Keratinocyte (primary cell): ENCODE measurements around the gene LRRC27. TPM values are rescaled to one million over a fixed set of nuclear protein-coding genes. Genes with fewer than 3 reads are reported as not detected.

ENCODE experiments used
- DNase-seq: peaks from one replicate; pipeline ENCODE4 v3.0.0-alpha.2; 2011; ENCODE audit warnings: low read depth, missing footprints, low spot score
- FAIRE-seq: peaks from 2 replicates; lab custom pipeline; 2011; peaks lifted over from hg19 to GRCh38; lab: Jason Lieb, UNC
- H2AFZ ChIP-seq: 2 replicates; pipeline ENCODE4 v1.6.0; 2012; ENCODE audit warnings: low read length, control low read depth, inconsistent platforms; ENCODE audit not compliant: control insufficient read depth
- H3K27ac ChIP-seq: 2 replicates; pipeline ENCODE4 v1.5.1; 2011; ENCODE audit warnings: low read length; ENCODE audit not compliant: control insufficient read depth, insufficient read depth
- H3K27me3 ChIP-seq: 3 replicates; pipeline ENCODE4 v1.6.0; 2011; ENCODE audit warnings: low read length; ENCODE audit not compliant: control insufficient read depth, insufficient read depth; ENCODE audit errors: extremely low read depth
- H3K36me3 ChIP-seq, 2 experiments: 2 replicates in 1 of 2; 3 replicates in 1 of 2; pipeline ENCODE4 v1.5.1; 2011; ENCODE audit warnings: low read length in 2 of 2, mild to moderate bottlenecking in 1 of 2; ENCODE audit not compliant: control insufficient read depth in 2 of 2, insufficient read depth in 2 of 2; ENCODE audit errors: extremely low read depth in 1 of 2
- H3K4me1 ChIP-seq: 3 replicates; pipeline ENCODE4 v1.5.1; 2011; ENCODE audit warnings: low read length; ENCODE audit not compliant: control insufficient read depth, insufficient read depth; ENCODE audit errors: extremely low read depth
- H3K4me2 ChIP-seq: 3 replicates; pipeline ENCODE4 v1.6.0; 2011; ENCODE audit warnings: low read depth, low read length; ENCODE audit not compliant: control insufficient read depth, insufficient read depth; ENCODE audit errors: extremely low read depth
- H3K4me3 ChIP-seq, 3 experiments: fragments of 200-600 bp in 1 of 3; sonication (generic) in 1 of 3; 2 replicates in 2 of 3; 3 replicates in 1 of 3; pipeline ENCODE4 v1.5.1; 2011 to 2016; ENCODE audit warnings: low read length in 3 of 3, mild to moderate bottlenecking in 3 of 3, control low read depth in 2 of 3, inconsistent platforms in 1 of 3, low read depth in 1 of 3, mixed read lengths in 1 of 3, mixed run types in 1 of 3, moderate library complexity in 1 of 3; ENCODE audit not compliant: control insufficient read depth in 2 of 3, insufficient read depth in 2 of 3; ENCODE audit errors: extremely low read depth in 1 of 3
- H3K79me2 ChIP-seq: 2 replicates; pipeline ENCODE4 v1.6.0; 2012; ENCODE audit warnings: low read length; ENCODE audit not compliant: control insufficient read depth, insufficient read depth
- H3K9ac ChIP-seq: 3 replicates; pipeline ENCODE4 v1.6.0; 2011; ENCODE audit warnings: low read length; ENCODE audit not compliant: control insufficient read depth, insufficient read depth; ENCODE audit errors: extremely low read depth
- H3K9me1 ChIP-seq: 3 replicates; pipeline ENCODE4 v1.6.0; 2011; ENCODE audit warnings: low read length; ENCODE audit not compliant: control insufficient read depth, insufficient read depth; ENCODE audit errors: extremely low read depth
- H3K9me3 ChIP-seq: 2 replicates; pipeline ENCODE4 v1.5.1; 2012; ENCODE audit warnings: low read depth, low read length; ENCODE audit not compliant: control insufficient read depth
- H4K20me1 ChIP-seq: 3 replicates; pipeline ENCODE4 v1.6.0; 2011; ENCODE audit warnings: low read length; ENCODE audit not compliant: control insufficient read depth, insufficient read depth; ENCODE audit errors: extremely low read depth
- EZH2 ChIP-seq: IDR thresholded peaks from one replicate; pipeline ENCODE4 v1.6.1; 2012; ENCODE audit warnings: inconsistent platforms, mild to moderate bottlenecking, low read length, moderate library complexity
- dilution Hi-C: fragments of 300-500 bp; cut with MboI; formaldehyde crosslinking; loops from one replicate; pipeline ENCODE4 v1.7.0; 2020; ENCODE audit warnings: low sequenced_read_pairs; ENCODE audit not compliant: extremely low pct_ligation_motif_present
- polyA plus RNA-seq, 5 experiments: library from polyadenylated mRNA; depleted of rRNA in 3 of 5; stranded (reverse) in 3 of 5; stranded (forward) in 1 of 5; unstranded in 1 of 5; fragments of >200 nt; gene quantifications; 1 replicate in 1 of 5; 2 replicates in 3 of 5; 3 replicates in 1 of 5; pipeline versions ENCODE4 v1.2.1 to v1.2.3, GENCODE V29; 2011 to 2012; ENCODE audit warnings: missing spikeins in 2 of 5, low read depth in 1 of 5, low replicate concordance in 1 of 5
- TF ChIP-seq, protein P1 (sequence below), 3 experiments: IDR thresholded peaks in 1 of 3; conservative IDR thresholded peaks in 1 of 3; optimal IDR thresholded peaks in 1 of 3; 2 replicates in 2 of 3; 3 replicates in 1 of 3; pipeline versions ENCODE3 to v1.5.1; 2011; ENCODE audit warnings: low read length in 3 of 3, mild to moderate bottlenecking in 3 of 3, moderate library complexity in 2 of 3, control low read depth in 1 of 3, inconsistent platforms in 1 of 3; ENCODE audit not compliant: insufficient read depth in 2 of 3; ENCODE audit errors: extremely low read depth in 1 of 3

LRRC27 gene
- polyA plus RNA-seq, 1 donor (not counting 4 experiments of a cell fraction or from before 2014, with no cell fraction given), result 3.0 TPM

DNA sequence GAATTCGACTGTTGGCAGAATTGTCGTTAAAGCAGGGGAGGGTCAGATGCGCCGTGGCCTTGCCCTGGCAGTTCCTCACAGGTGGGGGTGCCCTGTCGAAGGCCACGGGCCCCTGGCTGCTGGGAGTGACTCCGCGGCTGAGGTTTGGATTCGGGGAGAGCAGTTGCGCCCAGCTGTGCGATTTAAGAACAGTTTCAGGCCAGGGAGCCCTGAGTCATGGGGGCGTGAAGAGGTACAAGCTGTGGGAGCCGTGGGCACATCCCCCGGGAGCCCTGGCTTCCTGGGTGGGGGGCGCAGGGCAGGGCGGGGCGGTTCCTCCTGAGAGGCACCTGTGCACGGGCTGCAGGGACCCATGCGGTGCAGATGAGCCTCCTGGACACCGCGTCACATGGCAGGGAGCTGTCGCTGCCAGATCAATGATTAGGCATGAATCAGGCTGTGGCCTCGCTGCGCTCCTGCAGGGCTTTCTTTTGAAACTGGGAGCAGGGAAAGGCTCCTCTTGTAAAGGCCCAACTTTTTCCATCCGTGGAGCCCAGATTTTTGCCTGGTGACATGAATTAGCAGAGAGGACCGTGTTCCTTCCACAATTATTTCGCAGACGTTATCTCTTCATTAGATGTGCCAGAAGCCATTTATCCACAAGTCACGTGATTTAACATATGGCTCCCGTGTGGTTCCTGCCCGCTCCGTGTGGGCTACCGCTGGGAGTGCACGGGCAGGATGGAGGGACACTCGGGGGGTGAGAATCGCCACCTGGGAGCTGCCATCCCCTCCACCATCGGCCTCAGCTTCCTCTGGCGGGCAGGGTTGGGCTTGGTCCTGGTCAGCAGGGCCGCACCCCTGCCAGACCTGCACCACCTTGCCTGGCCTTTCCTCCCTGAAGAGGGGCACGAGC, 65.9 kb downstream of the LRRC27 start:
- H4K20me1 ChIP-seq, result peaks cover 3% of the 10 kb centered on the region
- H3K9me1 ChIP-seq, result no peaks in the 10 kb centered on the region
- no peaks in the 10 kb centered on the region for H3K9me3 ChIP-seq
- no peaks in the 10 kb centered on the region for H3K27me3 ChIP-seq
- H3K4me1 ChIP-seq, result peaks cover 9% of the 10 kb centered on the region
- no peak for DNase-seq
- peaks cover 0 to 4% of the 10 kb centered on the region in 2 experiments for H3K36me3 ChIP-seq
- FAIRE-seq, result peak; percentile 76
- dilution Hi-C loops, result no loop called here
- H3K4me2 ChIP-seq, result peak overlapping the region; percentile 90
- H3K79me2 ChIP-seq, result peaks cover 33% of the 10 kb centered on the region
- H3K4me3 ChIP-seq, result peak overlapping the region; percentile 40 to 80 (median 73)
- no peak for TF ChIP-seq EZH2
- TF ChIP-seq, protein P1, sequence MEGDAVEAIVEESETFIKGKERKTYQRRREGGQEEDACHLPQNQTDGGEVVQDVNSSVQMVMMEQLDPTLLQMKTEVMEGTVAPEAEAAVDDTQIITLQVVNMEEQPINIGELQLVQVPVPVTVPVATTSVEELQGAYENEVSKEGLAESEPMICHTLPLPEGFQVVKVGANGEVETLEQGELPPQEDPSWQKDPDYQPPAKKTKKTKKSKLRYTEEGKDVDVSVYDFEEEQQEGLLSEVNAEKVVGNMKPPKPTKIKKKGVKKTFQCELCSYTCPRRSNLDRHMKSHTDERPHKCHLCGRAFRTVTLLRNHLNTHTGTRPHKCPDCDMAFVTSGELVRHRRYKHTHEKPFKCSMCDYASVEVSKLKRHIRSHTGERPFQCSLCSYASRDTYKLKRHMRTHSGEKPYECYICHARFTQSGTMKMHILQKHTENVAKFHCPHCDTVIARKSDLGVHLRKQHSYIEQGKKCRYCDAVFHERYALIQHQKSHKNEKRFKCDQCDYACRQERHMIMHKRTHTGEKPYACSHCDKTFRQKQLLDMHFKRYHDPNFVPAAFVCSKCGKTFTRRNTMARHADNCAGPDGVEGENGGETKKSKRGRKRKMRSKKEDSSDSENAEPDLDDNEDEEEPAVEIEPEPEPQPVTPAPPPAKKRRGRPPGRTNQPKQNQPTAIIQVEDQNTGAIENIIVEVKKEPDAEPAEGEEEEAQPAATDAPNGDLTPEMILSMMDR (optimal IDR thresholded peaks at IDR 0.05 in 1 of 3, IDR thresholded peaks at IDR 0.05 in 1 of 3, conservative IDR thresholded peaks at IDR 0.05 in 1 of 3; ENCODE audit: extremely low read depth in 1 of 3, insufficient read depth in 2 of 3, low read length in 3 of 3), result no peak
- peak overlapping the region; percentile 40 for H2AFZ ChIP-seq
- peak overlapping the region; percentile 84 for H3K9ac ChIP-seq
- H3K27ac ChIP-seq, result peak overlapping the region; percentile 61

DNA sequence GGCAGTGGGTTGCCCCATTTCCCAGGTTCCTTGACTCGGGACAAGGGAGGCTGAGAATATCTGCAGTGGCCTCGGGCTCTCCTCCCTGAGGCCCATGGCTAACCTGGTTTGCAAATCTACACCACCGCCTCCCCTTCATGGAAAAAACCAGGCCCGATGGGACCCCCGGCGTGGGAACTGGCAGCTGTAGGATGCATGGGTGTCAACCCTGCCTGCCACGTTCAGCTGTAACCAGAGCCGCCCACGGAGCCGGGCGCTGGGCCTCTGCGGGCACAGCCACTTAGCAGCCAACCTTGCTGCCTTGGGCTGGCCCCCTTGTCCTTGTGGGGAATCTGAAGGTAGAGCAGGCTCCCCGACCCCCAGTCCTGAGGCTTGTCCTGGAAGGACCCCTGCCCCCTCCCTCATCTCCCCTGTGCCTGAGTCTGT, 66.6 kb downstream of the LRRC27 start:
- H3K79me2 ChIP-seq, result peaks cover 35% of the 10 kb centered on the region
- peaks cover 0 to 4% of the 10 kb centered on the region in 2 experiments for H3K36me3 ChIP-seq
- no peak for FAIRE-seq
- H3K4me1 ChIP-seq, result peaks cover 11% of the 10 kb centered on the region
- no peaks in the 10 kb centered on the region for H3K9me1 ChIP-seq
- H2AFZ ChIP-seq, result no peak overlapping the region
- DNase-seq, result no peak
- TF ChIP-seq EZH2, result no peak
- TF ChIP-seq, protein P1 (optimal IDR thresholded peaks at IDR 0.05 in 1 of 3, IDR thresholded peaks at IDR 0.05 in 1 of 3, conservative IDR thresholded peaks at IDR 0.05 in 1 of 3; ENCODE audit: extremely low read depth in 1 of 3, insufficient read depth in 2 of 3, low read length in 3 of 3), result no peak
- no peaks in the 10 kb centered on the region for H3K27me3 ChIP-seq
- H3K4me2 ChIP-seq, result peak overlapping the region; percentile 90
- dilution Hi-C loops, result no loop called here
- H3K9me3 ChIP-seq, result no peaks in the 10 kb centered on the region
- H4K20me1 ChIP-seq, result peaks cover 3% of the 10 kb centered on the region
- peak overlapping the region; percentile 61 for H3K27ac ChIP-seq
- H3K4me3 ChIP-seq, result peak overlapping the region; percentile 40 to 80 (median 73)
- peak overlapping the region; percentile 84 for H3K9ac ChIP-seq
